ENCODE results near the gene HOXC5.
A peak's percentile ranks its signal among the peaks of the same experiment; 100 is the strongest.

The HOXC5 gene

GRCh38 chr12:54032627-54033100 is at the start of gene HOXC5:
HOXC5 (plus strand) TSS chr12:54033050; CDS start chr12:54033123, 73 bp downstream.
- DNase-seq (ENCODE audit: low read depth), result peak; percentile 79

- peak; percentile 36 for DNase-seq (ENCODE audit: low read depth)
Measured at GRCh38 chr12:53983568-53983949, 49.3 kb upstream of the HOXC5 start.

- DNase-seq (ENCODE audit: low read depth), result peak; percentile 49
Measured at GRCh38 chr12:53983950-53984572, 48.8 kb upstream of the HOXC5 start.

- peak; percentile 95 for DNase-seq (ENCODE audit: low read depth)
Measured at GRCh38 chr12:53984901-53985691, 47.8 kb upstream of the HOXC5 start, which contains the start of gene HOXC10. HOXC10 (plus strand) TSS chr12:53985146; CDS start chr12:53985260, 114 bp downstream.

GRCh38 chr12:53985692-53985993 is 47.2 kb upstream of the HOXC5 start:
- no peak for DNase-seq (ENCODE audit: low read depth)

GRCh38 chr12:53985994-53986685 is 46.7 kb upstream of the HOXC5 start:
- DNase-seq (ENCODE audit: low read depth), result peak; percentile 50

- DNase-seq (ENCODE audit: low read depth), result no peak
Measured at GRCh38 chr12:53986686-53987483, 46.0 kb upstream of the HOXC5 start.

GRCh38 chr12:53987787-53988230 is 45.0 kb upstream of the HOXC5 start:
- DNase-seq (ENCODE audit: low read depth), result no peak

GRCh38 chr12:53988541-53989226 is 44.2 kb upstream of the HOXC5 start:
- no peak for DNase-seq (ENCODE audit: low read depth)

- peak; percentile 70 for DNase-seq (ENCODE audit: low read depth)
Measured at GRCh38 chr12:53989227-53990113, 43.4 kb upstream of the HOXC5 start.

GRCh38 chr12:53990311-53991076 is 42.4 kb upstream of the HOXC5 start:
- no peak for DNase-seq (ENCODE audit: low read depth)

GRCh38 chr12:53991077-53991460 is 41.8 kb upstream of the HOXC5 start:
- no peak for DNase-seq (ENCODE audit: low read depth)

GRCh38 chr12:53992377-53992889 is 40.4 kb upstream of the HOXC5 start:
- DNase-seq (ENCODE audit: low read depth), result no peak

GRCh38 chr12:53993162-53994008 is 39.5 kb upstream of the HOXC5 start:
- DNase-seq (ENCODE audit: low read depth), result no peak

GRCh38 chr12:53994009-53994263 is 38.9 kb upstream of the HOXC5 start:
- DNase-seq (ENCODE audit: low read depth), result no peak

GRCh38 chr12:53994264-53995001 is 38.4 kb upstream of the HOXC5 start:
- DNase-seq (ENCODE audit: low read depth), result no peak

- DNase-seq (ENCODE audit: low read depth), result no peak
Measured at GRCh38 chr12:53995002-53995377, 37.9 kb upstream of the HOXC5 start.
